Measurements from ENCODE around the gene GMNC.
"Not testable (repeated sequence)": the region's sequence is repeated elsewhere in the genome, so short reads cannot be mapped to it uniquely, and the experiment has no call there.

Gene GMNC

GRCh38 chr3:190862209-190863118 lies at the start of gene GMNC:
GMNC (minus strand) TSS chr3:190862694; CDS start chr3:190862615, 79 bp downstream.
- DNase-seq, result peak; percentile 78

DNA sequence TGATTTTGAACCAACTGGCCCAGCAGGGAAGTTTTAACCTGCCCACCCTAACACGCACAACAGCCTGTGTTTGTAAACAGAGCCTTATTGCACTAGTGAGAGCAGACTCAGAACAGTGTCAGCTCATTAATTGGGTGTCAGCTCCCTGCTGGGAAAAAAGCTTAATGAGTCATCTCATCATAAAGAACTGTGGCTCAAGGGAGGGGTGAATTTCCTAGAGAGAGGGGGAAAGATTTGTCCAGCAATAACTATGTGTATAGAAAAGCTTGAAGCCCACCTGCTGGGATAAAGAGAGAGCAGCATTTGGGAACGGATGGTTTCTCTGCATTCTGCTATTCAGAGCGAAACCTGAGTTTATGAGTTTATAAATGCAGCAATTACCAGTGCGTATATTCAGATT lies 48.9 kb upstream of the GMNC start:
- no peak for DNase-seq

- no peak for DNase-seq
Observed at GRCh38 chr3:190909908-190910307, 47.4 kb upstream of the GMNC start.

- no peak for DNase-seq
Observed at GRCh38 chr3:190903156-190903555, 40.7 kb upstream of the GMNC start.

DNA sequence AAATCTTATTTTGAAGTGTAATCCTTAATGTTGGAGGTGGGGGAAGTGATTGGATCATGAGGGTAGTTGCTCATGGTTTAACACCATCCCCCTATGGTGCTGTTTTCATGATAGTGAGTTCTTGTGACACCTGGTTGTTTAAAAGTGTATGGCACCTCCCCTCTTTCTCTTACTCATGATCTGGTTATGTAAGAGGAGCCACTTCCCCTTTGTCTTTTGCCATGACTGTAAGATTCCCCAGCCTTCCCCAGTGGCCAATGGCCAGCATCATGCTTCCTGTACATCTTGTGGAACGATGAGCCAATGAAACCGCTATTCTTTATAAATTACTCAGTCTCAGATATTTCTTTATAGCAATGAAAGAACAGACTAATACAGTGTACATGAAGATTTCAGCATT lies 39.8 kb upstream of the GMNC start:
- no peak for DNase-seq

DNA sequence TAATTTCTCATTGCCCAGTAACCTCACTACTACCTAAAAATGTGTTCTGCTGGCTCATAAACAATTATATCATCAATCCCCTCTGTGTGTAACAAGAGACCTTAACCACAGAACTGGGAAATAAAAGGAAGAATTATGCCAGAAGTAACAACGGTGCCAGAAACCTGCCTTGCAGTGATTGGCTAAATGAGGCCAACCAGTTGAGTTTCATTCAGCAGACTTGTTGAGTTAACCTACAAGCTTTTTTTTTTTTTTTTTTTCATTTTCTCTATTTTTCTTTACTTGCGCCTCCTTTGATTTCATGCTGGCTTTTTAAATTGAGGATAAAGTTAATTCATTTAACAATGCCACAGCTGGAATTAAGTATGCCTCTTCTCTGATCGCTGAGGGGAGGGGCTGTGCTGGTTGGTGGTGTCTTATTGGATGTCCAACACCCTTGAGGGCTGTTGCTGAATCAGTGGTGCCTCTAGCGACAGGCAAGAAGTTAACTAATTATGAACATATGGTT lies 30.0 kb upstream of the GMNC start:
- DNase-seq, result no peak

GRCh38 chr3:190886945-190887344 lies 24.5 kb upstream of the GMNC start:
- no peak for DNase-seq

- DNase-seq, result peak; percentile 67
Observed at GRCh38 chr3:190883973-190884832, 21.7 kb upstream of the GMNC start.

DNA sequence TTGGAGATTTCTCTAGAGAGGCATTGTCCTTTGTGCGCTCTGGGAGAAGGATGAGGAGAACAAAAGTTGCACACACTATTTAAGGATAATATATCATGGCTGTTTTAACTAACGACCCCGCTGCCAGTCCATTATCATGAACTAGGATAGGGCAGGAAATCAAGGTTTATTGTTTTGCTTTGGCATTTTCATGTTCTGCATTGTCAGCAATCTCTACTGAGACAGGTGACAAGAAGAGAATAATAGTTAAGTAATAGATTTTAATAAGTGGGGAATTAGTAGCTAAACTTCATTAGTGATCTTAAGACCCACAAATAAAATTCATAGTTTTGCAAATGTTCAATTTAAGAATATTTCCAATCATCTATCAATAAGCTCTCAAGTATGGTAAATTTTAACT lies 20.6 kb upstream of the GMNC start:
- no peak for DNase-seq

GRCh38 chr3:190877925-190878324 lies 15.4 kb upstream of the GMNC start:
- DNase-seq, result no peak

DNA sequence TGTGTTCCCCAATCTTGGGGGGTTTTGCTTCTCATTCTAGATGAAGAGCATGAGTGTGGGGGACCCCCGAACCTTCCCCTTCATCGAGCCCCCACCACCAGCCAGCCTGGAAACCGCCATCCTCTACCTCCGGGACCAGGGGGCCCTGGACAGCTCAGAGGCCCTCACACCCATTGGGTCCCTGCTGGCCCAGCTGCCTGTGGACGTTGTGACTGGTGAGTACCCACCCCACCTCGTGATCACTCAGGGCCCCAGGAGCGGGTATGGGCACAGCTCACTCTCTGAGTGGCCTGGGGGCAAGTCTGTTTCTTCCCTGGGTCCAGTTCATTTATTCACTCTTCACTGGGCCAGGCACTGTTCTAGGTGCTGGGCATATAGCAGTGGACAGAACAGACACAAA lies 13.9 kb upstream of the GMNC start:
- DNase-seq, result not testable (repeated sequence)

- not testable (repeated sequence) for DNase-seq
Observed at GRCh38 chr3:190875061-190875460, 12.6 kb upstream of the GMNC start.

DNA sequence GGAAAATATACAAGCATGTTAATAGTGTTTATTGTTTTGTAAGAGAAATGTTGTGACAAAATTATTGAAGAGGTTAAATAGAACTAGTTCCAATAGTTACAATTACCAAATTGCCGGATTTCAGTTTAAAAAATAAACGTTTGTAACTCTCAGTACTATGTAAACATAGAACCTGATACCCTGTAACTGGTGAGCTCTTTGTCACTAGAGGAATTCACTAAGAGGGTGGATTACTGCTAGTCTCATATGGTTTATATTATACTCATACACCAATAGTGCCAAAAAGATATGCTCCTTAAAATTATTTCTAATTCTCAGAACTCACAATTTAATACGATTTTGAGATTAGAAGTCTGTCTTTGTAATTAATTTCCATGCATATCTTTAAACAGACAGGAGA lies 7.6 kb upstream of the GMNC start:
- DNase-seq, result no peak

GRCh38 chr3:190867071-190867470 lies 4.6 kb upstream of the GMNC start:
- no peak for DNase-seq

DNA sequence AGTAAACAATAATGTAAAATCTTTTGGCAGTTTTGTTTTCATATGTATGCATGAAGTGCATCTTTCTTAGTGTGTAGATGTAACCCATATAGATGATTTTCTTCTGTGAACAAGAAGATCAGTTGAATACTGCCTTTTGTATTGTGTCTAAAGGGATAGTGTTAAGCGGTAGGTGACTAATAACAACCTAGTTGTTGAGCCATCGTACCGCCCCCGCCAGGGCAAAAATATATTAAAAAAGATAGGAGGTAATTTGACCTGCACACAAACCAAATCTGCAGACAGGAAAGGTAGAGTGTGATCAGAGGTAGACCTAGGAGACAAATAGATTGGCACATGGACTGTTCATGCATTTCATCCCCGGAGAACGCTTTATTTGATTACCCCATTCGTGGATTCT lies 3.3 kb upstream of the GMNC start:
- no peak for DNase-seq

GRCh38 chr3:190865419-190865818 lies 2.9 kb upstream of the GMNC start:
- DNase-seq, result no peak

- DNase-seq, result no peak
Observed at GRCh38 chr3:190864002-190864401, 1.5 kb upstream of the GMNC start.

- no peak for DNase-seq
Observed at GRCh38 chr3:190863119-190863465, 598 bp upstream of the GMNC start.

DNA sequence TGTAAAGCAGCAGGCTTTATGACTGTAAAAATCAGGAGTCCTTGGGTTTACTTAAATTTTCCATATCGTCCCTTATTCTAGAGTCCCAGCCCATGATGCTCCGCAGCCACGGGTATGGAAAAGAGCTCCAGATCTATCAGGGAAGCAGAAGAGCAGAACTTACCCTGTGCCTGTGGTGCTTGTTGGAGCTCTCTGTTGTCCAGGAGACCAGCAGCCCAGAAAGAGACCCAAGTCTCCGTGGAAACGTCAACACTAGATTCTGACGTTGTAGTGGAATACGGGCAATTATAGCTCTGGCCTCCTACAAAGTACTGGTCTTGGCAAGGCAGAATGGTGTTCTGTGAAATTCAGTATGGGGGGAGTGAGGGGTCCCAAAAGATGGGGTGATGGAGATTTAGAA lies 2.0 kb downstream of the GMNC start:
- DNase-seq, result no peak

DNA sequence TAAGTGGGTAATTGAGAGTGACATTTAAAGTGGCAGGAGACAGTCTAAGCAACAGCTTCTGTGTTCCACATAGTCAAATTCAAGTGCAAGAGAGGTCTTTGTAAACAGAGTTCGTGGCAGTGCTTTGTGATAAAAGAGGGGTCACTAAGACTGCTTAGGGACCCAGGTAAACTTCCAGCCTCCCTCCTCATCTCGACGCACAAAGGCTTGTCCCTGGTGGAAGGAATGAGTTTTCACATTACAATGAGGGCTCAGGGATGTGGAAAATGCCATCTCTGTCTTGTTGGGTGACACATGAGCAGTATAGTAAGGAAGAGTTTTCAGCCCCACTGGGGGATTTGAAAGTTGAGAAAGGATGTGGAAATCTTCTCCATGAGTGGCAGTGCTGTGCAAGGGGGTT lies 7.3 kb downstream of the GMNC start:
- no peak for DNase-seq

DNA sequence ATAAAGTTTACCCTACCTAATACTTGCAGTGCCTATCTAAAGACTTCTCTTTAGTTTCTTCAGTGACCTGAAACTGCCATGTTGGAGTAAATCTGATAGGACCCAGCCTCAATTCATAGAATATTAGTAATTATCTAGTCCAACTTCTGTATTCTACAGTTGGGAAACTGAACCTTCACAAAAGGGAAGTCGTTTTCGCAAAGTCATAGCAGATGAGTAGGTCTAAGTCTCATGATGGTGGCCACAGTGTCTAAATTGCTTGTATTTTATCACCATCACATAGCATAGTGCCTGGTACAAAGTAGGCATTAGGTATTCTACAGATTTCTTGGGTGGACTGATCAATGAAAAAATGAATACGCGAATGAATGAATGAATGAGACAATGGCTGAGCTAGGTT lies 8.4 kb downstream of the GMNC start:
- DNase-seq, result no peak

DNA sequence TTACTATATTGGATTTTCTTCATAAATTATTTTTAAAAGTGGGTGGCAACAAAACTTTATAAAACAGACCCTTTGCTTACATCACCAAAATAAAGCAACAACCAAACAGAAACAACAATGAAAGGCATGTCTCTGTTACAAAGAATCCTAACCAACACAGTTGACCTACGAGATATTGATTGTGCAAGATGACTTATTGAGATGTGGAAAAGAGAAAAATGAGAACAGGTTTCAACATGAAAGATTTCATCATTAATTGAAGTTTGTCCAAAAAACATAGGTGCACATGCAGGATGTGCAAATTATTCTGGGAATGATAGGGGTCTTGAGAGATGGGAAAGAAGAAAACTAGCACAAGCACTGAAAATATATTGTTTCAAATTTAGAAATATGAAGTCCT lies 9.0 kb downstream of the GMNC start:
- no peak for DNase-seq

DNA sequence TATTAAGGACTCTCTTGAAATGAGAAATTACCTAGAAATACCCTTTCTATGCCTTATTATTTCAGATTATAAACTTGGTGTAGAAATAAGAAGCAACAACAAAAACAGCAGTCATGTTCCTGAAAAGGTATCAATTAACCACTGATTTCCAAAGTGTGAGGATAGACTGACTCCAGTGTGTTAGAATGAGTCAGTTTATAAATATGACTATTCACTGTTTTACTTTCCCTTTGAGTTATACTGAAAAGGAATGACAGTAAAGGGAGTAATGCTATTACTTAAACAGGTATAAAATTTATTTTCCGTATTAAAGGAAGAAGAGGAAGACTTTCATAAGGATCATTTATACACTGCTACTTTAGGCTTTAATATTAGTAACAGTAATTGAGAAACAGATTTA lies 12.9 kb downstream of the GMNC start:
- DNase-seq, result no peak

GRCh38 chr3:190848870-190849269 lies 13.6 kb downstream of the GMNC start:
- peak; percentile 39 for DNase-seq

Measured in EL (cell line).